Measurements from ENCODE around the gene CD28.

Gene CD28

DNA sequence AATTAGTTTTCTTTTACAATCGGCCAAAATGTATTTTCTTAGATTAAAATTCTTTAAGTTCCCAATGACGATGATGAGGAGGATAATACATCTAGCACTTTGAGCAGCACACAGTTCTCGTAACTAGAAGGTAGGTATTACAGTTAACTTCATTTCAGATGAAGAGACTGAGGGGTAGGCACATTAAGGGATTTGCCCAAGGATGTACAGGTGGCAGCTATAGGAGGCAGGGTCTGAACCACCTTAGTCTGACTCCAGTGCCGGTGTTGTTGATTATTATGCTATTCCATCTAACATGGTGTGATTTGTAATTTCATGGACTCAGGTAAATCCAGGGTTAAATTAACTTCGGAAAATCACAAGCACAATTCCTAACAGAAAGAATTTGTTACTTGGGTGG lies 1.1 kb downstream of the CD28 start:
- TF ChIP-seq CTCF (IDR thresholded peaks at IDR 0.05; ENCODE audit: low read depth, low read length), result no peak
- no peak for DNase-seq (ENCODE audit: extremely low read depth, low read depth)

DNA sequence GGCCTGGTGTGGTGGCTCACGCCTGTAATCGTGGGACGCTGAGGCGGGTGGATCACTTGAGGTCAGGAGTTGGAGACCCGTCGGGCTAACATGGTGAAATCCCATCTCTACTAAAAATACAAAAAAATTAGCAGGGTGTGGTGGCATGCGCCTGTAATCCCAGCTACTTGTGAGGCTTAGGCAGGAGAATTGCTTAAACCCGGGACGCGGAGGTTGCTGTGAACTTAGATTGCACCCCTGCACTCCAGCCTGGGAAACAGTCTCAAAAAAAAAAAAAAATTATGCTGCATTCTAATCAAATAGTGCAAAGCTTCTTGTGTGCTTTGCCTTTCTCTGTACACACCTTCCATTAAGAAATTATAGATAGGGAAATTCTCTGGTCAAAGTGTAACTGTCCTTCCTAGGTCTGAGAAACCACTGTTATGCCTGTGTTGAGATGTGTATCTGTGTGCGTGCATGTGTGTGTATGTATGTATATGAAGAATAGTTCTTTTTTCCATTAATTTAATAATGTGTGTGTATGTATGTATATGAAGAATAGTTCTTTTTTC lies 2.5 kb downstream of the CD28 start:
- DNase-seq (ENCODE audit: extremely low read depth, low read depth), result no peak
- TF ChIP-seq CTCF (IDR thresholded peaks at IDR 0.05; ENCODE audit: low read depth, low read length), result no peak

GRCh38 chr2:203709416-203710040 lies 3.1 kb downstream of the CD28 start:
- TF ChIP-seq CTCF (IDR thresholded peaks at IDR 0.05; ENCODE audit: low read depth, low read length), result no peak
- no peak for DNase-seq (ENCODE audit: extremely low read depth, low read depth)

GRCh38 chr2:203710226-203710625 lies 3.8 kb downstream of the CD28 start:
- DNase-seq (ENCODE audit: extremely low read depth, low read depth), result no peak
- no peak for TF ChIP-seq CTCF (IDR thresholded peaks at IDR 0.05; ENCODE audit: low read depth, low read length)

DNA sequence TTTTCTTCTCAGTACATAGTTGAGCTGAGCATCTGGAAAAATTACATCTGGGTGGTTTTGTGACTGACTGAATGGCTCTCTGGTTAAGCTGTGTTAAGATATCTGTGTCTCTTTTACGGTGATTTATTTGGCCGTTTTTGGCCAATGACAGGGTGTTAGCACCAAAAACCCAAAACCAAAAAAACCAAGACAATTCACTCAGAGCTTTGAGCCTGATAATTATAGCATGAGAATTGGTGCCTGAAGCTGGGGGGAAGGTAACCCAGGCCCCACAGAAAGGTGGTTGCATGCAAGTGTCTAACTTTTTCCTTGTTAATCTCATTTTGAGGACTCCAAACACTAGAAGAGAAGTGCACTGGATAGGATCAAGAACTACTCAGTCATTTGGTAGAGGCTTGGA lies 4.5 kb downstream of the CD28 start:
- TF ChIP-seq CTCF (IDR thresholded peaks at IDR 0.05; ENCODE audit: low read depth, low read length), result no peak
- DNase-seq (ENCODE audit: extremely low read depth, low read depth), result no peak

DNA sequence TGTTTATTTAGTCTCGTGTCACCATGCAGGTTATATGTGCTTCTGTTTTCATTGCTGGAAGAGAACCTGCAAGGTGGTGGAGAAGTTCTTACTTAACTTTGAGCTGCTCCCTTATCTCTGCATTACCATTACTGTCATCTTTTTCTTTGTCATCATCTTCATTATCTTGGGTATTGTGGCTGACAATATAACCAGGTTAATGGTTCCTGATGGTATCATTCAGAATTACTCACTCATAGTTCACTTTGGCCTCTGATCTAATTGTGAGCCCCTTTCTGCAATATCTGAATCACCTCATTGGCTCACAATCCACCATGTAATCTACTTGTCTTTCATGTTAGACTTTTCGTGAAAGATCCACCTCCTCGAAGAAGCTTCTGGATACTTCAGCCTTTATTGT lies 5.0 kb downstream of the CD28 start:
- no peak for TF ChIP-seq CTCF (IDR thresholded peaks at IDR 0.05; ENCODE audit: low read depth, low read length)
- no peak for DNase-seq (ENCODE audit: extremely low read depth, low read depth)

- no peak for DNase-seq (ENCODE audit: extremely low read depth, low read depth)
- no peak for TF ChIP-seq CTCF (IDR thresholded peaks at IDR 0.05; ENCODE audit: low read depth, low read length)
Measured at GRCh38 chr2:203713381-203713780, 6.9 kb downstream of the CD28 start.
